Placental pericyte (primary cell): ENCODE results near the gene AOC2. TPM values are rescaled to one million over a fixed set of nuclear protein-coding genes. Genes with fewer than 3 reads are reported as not detected.

Experiments used
- small RNA-seq: library from RNA; depleted of rRNA; stranded (forward); fragments of <200 nt; gene quantifications from one replicate; pipeline ENCODE3, GENCODE V24; 2012; ENCODE audit warnings: low replicate concordance
- total RNA-seq: library from RNA; depleted of rRNA; stranded (reverse); fragments of >200 nt; gene quantifications from 2 replicates; pipeline ENCODE4 v1.2.3, GENCODE V29; 2012

AOC2 gene
- total RNA-seq = 0.44 and 0.72 TPM in 2 replicates

GRCh38 chr17:42844271-42844670 lies at the start of gene AOC2:
Gene AOC2, plus strand, starts transcription at chr17:42844580. Its CDS starts 47 bp downstream, at chr17:42844627.

GRCh38 chr17:42798383-42799380 lies 45.7 kb upstream of the AOC2 start, which contains the start of the genes CNTD1 and COA3:
Gene CNTD1, plus strand, starts transcription at chr17:42798861. Its CDS starts 207 bp downstream, at chr17:42799068.
Gene COA3, minus strand, starts transcription at chr17:42798704. Its CDS starts 23 bp downstream, at chr17:42798681.

GRCh38 chr17:42832934-42833766 lies 11.2 kb upstream of the AOC2 start, which contains the start of gene PSME3:
Gene PSME3, plus strand, starts transcription at chr17:42833397. Its CDS starts 235 bp downstream, at chr17:42833632.

GRCh38 chr17:42850954-42851353 lies 6.6 kb downstream of the AOC2 start, which contains the start of gene AOC3:
Gene AOC3, plus strand, starts transcription at chr17:42851199. Its CDS starts 145 bp downstream, at chr17:42851344.

Small RNAs within 50 kb of the gene (small RNA-seq; reads per million reads assigned to genes)
- gene MIR6781 (not detected), gene RNU6-287P (not detected)

Other genes starting within 250 kb of the AOC2 start
- gene RETREG3, start 235.2 kb upstream of the AOC2 start, total RNA-seq = 97.6 and 118 TPM in 2 replicates
- 23.0 and 79.5 TPM in 2 replicates for gene TUBG1, start 234.9 kb upstream of the AOC2 start, total RNA-seq
- 10.9 and 14.9 TPM in 2 replicates for gene TUBG2, start 185.3 kb upstream of the AOC2 start, total RNA-seq
- gene PLEKHH3, start 167.6 kb upstream of the AOC2 start, total RNA-seq = 10.7 and 11.0 TPM in 2 replicates
- gene CCR10, start 162.7 kb upstream of the AOC2 start, total RNA-seq = 1.0 and 1.1 TPM in 2 replicates
- gene CNTNAP1, start 162.0 kb upstream of the AOC2 start, total RNA-seq = 15.6 and 41.1 TPM in 2 replicates
- 20.5 and 31.5 TPM in 2 replicates for gene EZH1, start 99.5 kb upstream of the AOC2 start, total RNA-seq
- 0.29 TPM in 1 of 2 replicates, not detected in the other for gene RAMP2, start 83.4 kb upstream of the AOC2 start, total RNA-seq
- 57.3 and 83.3 TPM in 2 replicates for gene VPS25, start 71.1 kb upstream of the AOC2 start, total RNA-seq
- 0.44 and 1.0 TPM in 2 replicates for gene WNK4, start 64.0 kb upstream of the AOC2 start, total RNA-seq
- gene COA3, start 45.9 kb upstream of the AOC2 start, total RNA-seq = 32.4 and 59.3 TPM in 2 replicates
- gene CNTD1, start 45.7 kb upstream of the AOC2 start, total RNA-seq = under 0.01 TPM in 1 of 2 replicates, not detected in the other
- 77.9 and 79.9 TPM in 2 replicates for gene BECN1, start 20.3 kb upstream of the AOC2 start, total RNA-seq
- 74.0 and 146 TPM in 2 replicates for gene PSME3, start 11.2 kb upstream of the AOC2 start, total RNA-seq
- gene AOC3, start 6.6 kb downstream of the AOC2 start, total RNA-seq = under 0.01 and 0.22 TPM in 2 replicates
- not detected in 2 replicates for gene G6PC1, start 56.2 kb downstream of the AOC2 start, total RNA-seq
- gene AARSD1, start 119.9 kb downstream of the AOC2 start, total RNA-seq = 16.0 and 17.3 TPM in 2 replicates
- gene PTGES3L, start 135.5 kb downstream of the AOC2 start, total RNA-seq = 0.66 and 1.9 TPM in 2 replicates
- gene RUNDC1, start 136.0 kb downstream of the AOC2 start, total RNA-seq = 10.7 and 12.0 TPM in 2 replicates
- gene RPL27, start 153.8 kb downstream of the AOC2 start, total RNA-seq = 633 and 1,027 TPM in 2 replicates
- gene IFI35, start 162.2 kb downstream of the AOC2 start, total RNA-seq = 21.8 and 23.9 TPM in 2 replicates
- gene VAT1, start 177.8 kb downstream of the AOC2 start, total RNA-seq = 314 and 543 TPM in 2 replicates
- gene RND2, start 180.7 kb downstream of the AOC2 start, total RNA-seq = under 0.01 and 0.88 TPM in 2 replicates